ENCODE measurements around the gene HOXD11. TPM values are rescaled to one million over a fixed set of nuclear protein-coding genes. Genes with fewer than 3 reads are reported as not detected.

HOXD11 gene
- total RNA-seq, 8 experiments from 2014 or later = 0.42 to 38.1 (median 0.52) TPM; not detected in 5

GRCh38 chr2:176090862-176091261 is 16.2 kb upstream of the HOXD11 start:
- Histone ChIP-seq H3K4me3 (no peak overlapping the region), H3K27ac (no peak overlapping the region), H3K4me1 (replicated peaks in 1 of 2) (peaks cover 3 to 12% of the 10 kb centered on the region in 2 donors)
- in situ Hi-C loops (cut with MboI; ENCODE audit: low pct_unique_long_range_greater_than_20kb in 2 of 9, low sequenced_read_pairs in 9 of 9, unreplicated experiment in 9 of 9) = loop anchor here in 8 of 9 experiments (25.0 kb wide), 6 partner anchors 404 to 1404 kb away; no protein-coding TSS in a partner anchor
- WGBS, 10 experiments = 10 to 61% (median 27%) methylated on average over 1 to 5 of the region's 5 CpGs
- no peak for ATAC-seq (replicated peaks in 6 of 8)

- no peak for ATAC-seq (replicated peaks in 6 of 8)
- Histone ChIP-seq H3K4me3 (no peak overlapping the region), H3K4me1 (replicated peaks in 1 of 2) (peaks cover 0 to 9% of the 10 kb centered on the region in 2 donors), H3K27ac (no peak overlapping the region)
- 0 to 100% (median 9%) methylated on average over 2 to 17 of the region's 31 CpGs for WGBS, 10 experiments
- in situ Hi-C loops (cut with MboI; ENCODE audit: low pct_unique_long_range_greater_than_20kb in 2 of 9, low sequenced_read_pairs in 9 of 9, unreplicated experiment in 9 of 9) = loop anchor here in 8 of 9 experiments (25.0 kb wide), 6 partner anchors 404 to 1404 kb away; no protein-coding TSS in a partner anchor
These were observed 15.5 kb upstream of the HOXD11 start for GRCh38 chr2:176091329-176092258.

GRCh38 chr2:176092270-176093144 is 14.6 kb upstream of the HOXD11 start, which contains the start of gene HOXD13:
Gene HOXD13 (plus strand): TSS chr2:176092721. CDS start chr2:176092891, 170 bp downstream.
- in situ Hi-C loops (cut with MboI; ENCODE audit: low pct_unique_long_range_greater_than_20kb in 2 of 9, low sequenced_read_pairs in 9 of 9, unreplicated experiment in 9 of 9) = loop anchor here in 8 of 9 experiments (25.0 kb wide), 6 partner anchors 405 to 1405 kb away; no protein-coding TSS in a partner anchor
- peak; percentile 51 to 78 (median 70) for ATAC-seq (replicated peaks in 6 of 8)
- Histone ChIP-seq H3K27ac (no peak within 1 kb of the TSS), H3K4me3 (peak within 1 kb of the TSS; percentile 21 to 42 (median 25)), H3K4me1 (replicated peaks in 1 of 2) (peaks cover 0 to 9% of the 10 kb centered on the region in 2 donors)
- 0 to 8% (median 3%) methylated on average over 1 to 16 of the region's 95 CpGs; no CpG with 5 or more reads in 7 of the 10 experiments for WGBS, 10 experiments

GRCh38 chr2:176093145-176093897 is 13.8 kb upstream of the HOXD11 start:
- WGBS, 10 experiments = 4 to 100% (median 21%) methylated on average over 1 to 21 of the region's 53 CpGs; no CpG with 5 or more reads in 2 of the 10 experiments

GRCh38 chr2:176093898-176094249 is 13.2 kb upstream of the HOXD11 start:
- no peak overlapping the region for H3K27ac ChIP-seq
- ATAC-seq (replicated peaks in 6 of 8) = no peak
- in situ Hi-C loops (cut with MboI; ENCODE audit: low pct_unique_long_range_greater_than_20kb in 2 of 9, low sequenced_read_pairs in 9 of 9, unreplicated experiment in 9 of 9) = loop anchor here in 8 of 9 experiments (25.0 kb wide), 6 partner anchors 407 to 1407 kb away; no protein-coding TSS in a partner anchor
- WGBS, 10 experiments = 0 to 72% (median 16%) methylated on average over 2 to 8 of the region's 8 CpGs; no CpG with 5 or more reads in 2 of the 10 experiments
- peaks cover 5 to 12% of the 10 kb centered on the region in 2 donors for H3K4me1 ChIP-seq (replicated peaks in 1 of 2)
- H3K4me3 ChIP-seq = no peak overlapping the region

More at GRCh38 chr2:176093145-176093897, 13.8 kb upstream of the HOXD11 start:
- in situ Hi-C loops (cut with MboI; ENCODE audit: low pct_unique_long_range_greater_than_20kb in 2 of 9, low sequenced_read_pairs in 9 of 9, unreplicated experiment in 9 of 9) = loop anchor here in 8 of 9 experiments (25.0 kb wide), 6 partner anchors 406 to 1406 kb away; no protein-coding TSS in a partner anchor
- H3K4me1 ChIP-seq (replicated peaks in 1 of 2) = peaks cover 5 to 6% of the 10 kb centered on the region in 2 donors
- H3K27ac ChIP-seq = no peak overlapping the region
- ATAC-seq (replicated peaks in 6 of 8) = peak; percentile 32 to 61 (median 38)
- peak overlapping the region; percentile 21 to 42 (median 25) for H3K4me3 ChIP-seq

- no peak for ATAC-seq (replicated peaks in 6 of 8)
- WGBS, 10 experiments = 0 to 100% (median 9%) methylated on average over 1 to 10 of the region's 12 CpGs; no CpG with 5 or more reads in 1 of the 10 experiments
- in situ Hi-C loops (cut with MboI; ENCODE audit: low pct_unique_long_range_greater_than_20kb in 2 of 9, low sequenced_read_pairs in 9 of 9, unreplicated experiment in 9 of 9) = loop anchor here in 8 of 9 experiments (25.0 kb wide), 6 partner anchors 407 to 1407 kb away; no protein-coding TSS in a partner anchor
- H3K27ac ChIP-seq = no peak overlapping the region
- peaks cover 5 to 12% of the 10 kb centered on the region in 2 donors for H3K4me1 ChIP-seq (replicated peaks in 1 of 2)
- H3K4me3 ChIP-seq = no peak overlapping the region
These were observed 12.7 kb upstream of the HOXD11 start for GRCh38 chr2:176094349-176094748.

- Histone ChIP-seq H3K4me3 (no peak overlapping the region), H3K27ac (no peak overlapping the region), H3K4me1 (replicated peaks in 1 of 2) (peaks cover 5 to 14% of the 10 kb centered on the region in 2 donors)
- in situ Hi-C loops (cut with MboI; ENCODE audit: low pct_unique_long_range_greater_than_20kb in 2 of 9, low sequenced_read_pairs in 9 of 9, unreplicated experiment in 9 of 9) = loop anchor here in 8 of 9 experiments (25.0 kb wide), 6 partner anchors 408 to 1408 kb away; no protein-coding TSS in a partner anchor
- 11 to 92% (median 28%) methylated on average over 1 to 5 of the region's 5 CpGs for WGBS, 10 experiments
- no peak for ATAC-seq (replicated peaks in 6 of 8)
These were observed 11.7 kb upstream of the HOXD11 start for GRCh38 chr2:176095421-176095820.

- ATAC-seq (replicated peaks in 6 of 8) = peak in 1 of 8 experiments; percentile 2
- in situ Hi-C loops (cut with MboI; ENCODE audit: low pct_unique_long_range_greater_than_20kb in 2 of 9, low sequenced_read_pairs in 9 of 9, unreplicated experiment in 9 of 9) = loop anchor here in 8 of 9 experiments (25.0 kb wide), 6 partner anchors 409 to 1409 kb away; no protein-coding TSS in a partner anchor
- no peak overlapping the region for H3K27ac ChIP-seq
- H3K4me1 ChIP-seq (replicated peaks in 1 of 2) = peaks cover 5 to 14% of the 10 kb centered on the region in 2 donors
- no peak overlapping the region for H3K4me3 ChIP-seq
- 2 to 100% (median 11%) methylated on average over 3 to 14 of the region's 16 CpGs for WGBS, 10 experiments
These were observed 10.7 kb upstream of the HOXD11 start for GRCh38 chr2:176096243-176096985.

- Histone ChIP-seq H3K4me1 (replicated peaks in 1 of 2) (peaks cover 5 to 14% of the 10 kb centered on the region in 2 donors), H3K27ac (no peak overlapping the region), H3K4me3 (peak overlapping the region; percentile 11 to 39 (median 32))
- ATAC-seq (replicated peaks in 6 of 8) = peak; percentile 76 to 89 (median 82)
- WGBS, 10 experiments = 0 to 2% (median 0%) methylated on average over 1 to 27 of the region's 45 CpGs; no CpG with 5 or more reads in 3 of the 10 experiments
- in situ Hi-C loops (cut with MboI; ENCODE audit: low pct_unique_long_range_greater_than_20kb in 2 of 9, low sequenced_read_pairs in 9 of 9, unreplicated experiment in 9 of 9) = loop anchor here in 8 of 9 experiments (25.0 kb wide), 6 partner anchors 410 to 1410 kb away; no protein-coding TSS in a partner anchor
These were observed 9.9 kb upstream of the HOXD11 start for GRCh38 chr2:176096986-176097819.

GRCh38 chr2:176097820-176098365 is 9.2 kb upstream of the HOXD11 start:
- in situ Hi-C loops (cut with MboI; ENCODE audit: low pct_unique_long_range_greater_than_20kb in 2 of 9, low sequenced_read_pairs in 9 of 9, unreplicated experiment in 9 of 9) = loop anchor here in 8 of 9 experiments (25.0 kb wide), 6 partner anchors 411 to 1411 kb away; no protein-coding TSS in a partner anchor
- Histone ChIP-seq H3K27ac (no peak overlapping the region), H3K4me3 (no peak overlapping the region), H3K4me1 (replicated peaks in 1 of 2) (peaks cover 3 to 14% of the 10 kb centered on the region in 2 donors)
- 0 to 14% (median 1%) methylated on average over 1 to 8 of the region's 18 CpGs; no CpG with 5 or more reads in 2 of the 10 experiments for WGBS, 10 experiments
- peak in 4 of 8 experiments; percentile 1 to 4 (median 2) for ATAC-seq (replicated peaks in 6 of 8)

Data from motor neuron (in vitro differentiated cells).